GM12872 (cell line): Measurements from ENCODE around the gene SAMD4A.
A peak's percentile ranks its signal among the peaks of the same experiment; 100 is the strongest.

Source experiments
- CTCF ChIP-seq: IDR thresholded peaks from 3 replicates; pipeline ENCODE4 v1.5.1; 2011; ENCODE audit warnings: low read depth, mild to moderate bottlenecking, low read length, moderate library complexity; ENCODE audit not compliant: insufficient read depth

The SAMD4A gene

GRCh38 chr14:54638135-54638446 lies 71.2 kb downstream of the SAMD4A start:
- no peak for TF ChIP-seq CTCF

- TF ChIP-seq CTCF = no peak
These were observed 72.7 kb downstream of the SAMD4A start for GRCh38 chr14:54639611-54640010.

GRCh38 chr14:54640506-54640905 lies 73.6 kb downstream of the SAMD4A start:
- no peak for TF ChIP-seq CTCF

- TF ChIP-seq CTCF = no peak
These were observed 75.2 kb downstream of the SAMD4A start for GRCh38 chr14:54642121-54642520.

- TF ChIP-seq CTCF = peak; percentile 53; the same call in 2 of the 3 replicates
These were observed 76.1 kb downstream of the SAMD4A start for GRCh38 chr14:54642801-54643695.

GRCh38 chr14:54643696-54644176 lies 76.8 kb downstream of the SAMD4A start:
- no peak for TF ChIP-seq CTCF

GRCh38 chr14:54645639-54646038 lies 78.7 kb downstream of the SAMD4A start:
- TF ChIP-seq CTCF = no peak
